GM12878 (cell line): ENCODE data around the gene RAB3IL1. TPM values are rescaled to one million over a fixed set of nuclear protein-coding genes. Genes with fewer than 3 reads are reported as not detected.

Experiments
- IKZF1 ChIP-seq: fragments of 450-650 bp; conservative IDR thresholded peaks from 2 replicates; pipeline ENCODE4 v1.6.1; 2017; ENCODE audit warnings: antibody characterized with exemption, mild to moderate bottlenecking
- MTA3 ChIP-seq: IDR thresholded peaks from 2 replicates; pipeline ENCODE4 v1.6.1; 2012; ENCODE audit warnings: low read length, inconsistent platforms, borderline replicate concordance
- NFYA ChIP-seq: IDR thresholded peaks from 2 replicates; pipeline ENCODE4 v1.6.1; 2011; ENCODE audit warnings: low read depth, mild to moderate bottlenecking, low read length, improper control_type of control experiment, borderline replicate concordance
- NFYB ChIP-seq: IDR thresholded peaks from 2 replicates; pipeline ENCODE4 v1.6.1; 2011; ENCODE audit warnings: low read depth, mild to moderate bottlenecking, low read length, improper control_type of control experiment, moderate library complexity; ENCODE audit not compliant: insufficient read depth
- NR2C1 ChIP-seq: fragments of 450-650 bp; IDR thresholded peaks from 2 replicates; pipeline ENCODE4 v1.6.1; 2017; ENCODE audit warnings: antibody characterized with exemption, mild to moderate bottlenecking, moderate library complexity
- SMARCA5 ChIP-seq: fragments of 450-650 bp; IDR thresholded peaks from 2 replicates; pipeline ENCODE4 v1.6.1; 2017; ENCODE audit warnings: mild to moderate bottlenecking
- SPI1 ChIP-seq: IDR thresholded peaks from 2 replicates; pipeline ENCODE4 v1.6.1; 2011; ENCODE audit warnings: low read depth, mild to moderate bottlenecking, low read length, moderate library complexity, borderline replicate concordance; ENCODE audit not compliant: insufficient read depth
- SUZ12 ChIP-seq: fragments of 200-600 bp; sonication (generic); IDR thresholded peaks from one replicate; pipeline ENCODE4 v1.6.1; 2018; ENCODE audit warnings: antibody characterized with exemption, mild to moderate bottlenecking; ENCODE audit not compliant: unreplicated experiment
- ZBTB11 ChIP-seq: fragments of 450-650 bp; formaldehyde crosslinking; IDR thresholded peaks from 2 replicates; pipeline ENCODE4 v1.5.0; 2022; ENCODE audit warnings: mild to moderate bottlenecking, missing genetic modification characterization
- ZSCAN29 ChIP-seq: fragments of 450-650 bp; IDR thresholded peaks from 2 replicates; pipeline ENCODE4 v1.6.1; 2017; ENCODE audit warnings: mild to moderate bottlenecking, moderate library complexity
- polyA plus RNA-seq, 11 experiments: library from polyadenylated mRNA; depleted of rRNA in 4 of 11; unstranded in 6 of 11; stranded (reverse) in 5 of 11; fragments of >200 nt; fragmentation: Nextera tagmentation in 4 of 11; fragmentation: Illumina TruSeq in 1 of 11; extraction: Ambion mirVana in 4 of 11; extraction: Trizol in 1 of 11; gene quantifications; 1 replicate in 1 of 11; 2 replicates in 10 of 11; pipeline versions ENCODE4 v1.2.1 to v1.2.3, GENCODE V29; 2011 to 2016; ENCODE audit warnings: inconsistent platforms in 2 of 11, missing spikeins in 2 of 11, low read depth in 1 of 11
- total RNA-seq, 4 experiments: library from RNA; depleted of rRNA in 3 of 4; stranded (reverse); fragments of >200 nt in 3 of 4; fragmentation: Illumina TruSeq in 1 of 4; extraction: Trizol in 1 of 4; gene quantifications; 2 replicates each; pipeline versions ENCODE4 v1.2.1 to v1.2.3, GENCODE V29; 2013 to 2021
- TF ChIP-seq, protein P1 (sequence below): IDR thresholded peaks from 2 replicates; pipeline ENCODE4 v1.6.1; 2011; ENCODE audit warnings: borderline replicate concordance, low read depth, mild to moderate bottlenecking, moderate library complexity, low read length; ENCODE audit not compliant: insufficient read depth, poor library complexity, severe bottlenecking
- TF ChIP-seq, protein P2 (sequence below): fragments of 450-650 bp; IDR thresholded peaks from 2 replicates; pipeline ENCODE4 v1.6.1; 2017; ENCODE audit warnings: low read depth, mild to moderate bottlenecking, moderate library complexity

The RAB3IL1 gene
- total and polyA plus RNA-seq, 10 of the 15 experiments (the other 5 are each of a cell fraction or from before 2014, with no cell fraction given) = 0.04 TPM; not detected in 9

DNA sequence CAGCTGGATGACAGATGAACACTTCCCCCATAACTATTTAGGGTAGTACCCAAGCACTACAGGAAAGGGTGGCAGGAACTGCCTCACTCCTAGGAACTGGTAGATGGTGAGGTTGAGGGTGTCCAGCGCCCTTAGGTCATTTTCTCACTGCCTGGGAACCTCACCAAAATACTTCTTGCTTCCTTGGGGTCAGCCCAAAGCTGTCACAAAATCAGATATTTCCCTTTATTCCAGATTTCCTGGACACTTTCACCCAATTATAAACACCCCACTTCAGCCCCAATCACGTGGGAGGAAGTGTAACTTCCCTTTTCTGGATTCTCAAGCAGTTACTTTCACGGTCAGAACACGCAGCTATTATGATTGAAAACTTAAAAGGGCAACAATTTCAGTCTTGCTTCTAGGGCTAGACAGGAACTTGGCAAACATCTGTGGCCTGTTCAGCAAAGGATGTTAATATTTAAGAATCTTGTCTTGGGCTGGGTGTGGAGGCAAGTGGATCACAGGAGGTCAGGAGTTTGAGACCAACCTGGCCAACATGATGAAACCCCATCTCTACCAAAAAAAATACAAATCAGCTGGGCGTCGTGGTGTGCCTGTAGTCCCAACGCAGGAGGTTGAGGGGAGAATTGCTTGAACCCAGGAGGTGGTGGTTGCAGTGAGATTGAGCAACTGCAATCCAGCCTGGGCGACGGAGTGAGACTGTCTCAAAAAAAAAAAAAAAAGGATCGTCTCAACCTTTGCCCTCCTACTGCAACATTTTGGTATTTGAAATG, 46.1 kb upstream of the RAB3IL1 start (continued):
- TF ChIP-seq, protein P1, sequence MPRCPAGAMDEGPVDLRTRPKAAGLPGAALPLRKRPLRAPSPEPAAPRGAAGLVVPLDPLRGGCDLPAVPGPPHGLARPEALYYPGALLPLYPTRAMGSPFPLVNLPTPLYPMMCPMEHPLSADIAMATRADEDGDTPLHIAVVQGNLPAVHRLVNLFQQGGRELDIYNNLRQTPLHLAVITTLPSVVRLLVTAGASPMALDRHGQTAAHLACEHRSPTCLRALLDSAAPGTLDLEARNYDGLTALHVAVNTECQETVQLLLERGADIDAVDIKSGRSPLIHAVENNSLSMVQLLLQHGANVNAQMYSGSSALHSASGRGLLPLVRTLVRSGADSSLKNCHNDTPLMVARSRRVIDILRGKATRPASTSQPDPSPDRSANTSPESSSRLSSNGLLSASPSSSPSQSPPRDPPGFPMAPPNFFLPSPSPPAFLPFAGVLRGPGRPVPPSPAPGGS = no peak
- TF ChIP-seq SUZ12 (no peak), NFYA (no peak), SPI1 (peak; percentile 76), IKZF1 (peak; percentile 85), ZBTB11 (CRISPR knock-in tag) (no peak), NFYB (no peak), SMARCA5 (no peak), ZSCAN29 (no peak), NR2C1 (no peak), MTA3 (peak; percentile 97)
- TF ChIP-seq, protein P2, sequence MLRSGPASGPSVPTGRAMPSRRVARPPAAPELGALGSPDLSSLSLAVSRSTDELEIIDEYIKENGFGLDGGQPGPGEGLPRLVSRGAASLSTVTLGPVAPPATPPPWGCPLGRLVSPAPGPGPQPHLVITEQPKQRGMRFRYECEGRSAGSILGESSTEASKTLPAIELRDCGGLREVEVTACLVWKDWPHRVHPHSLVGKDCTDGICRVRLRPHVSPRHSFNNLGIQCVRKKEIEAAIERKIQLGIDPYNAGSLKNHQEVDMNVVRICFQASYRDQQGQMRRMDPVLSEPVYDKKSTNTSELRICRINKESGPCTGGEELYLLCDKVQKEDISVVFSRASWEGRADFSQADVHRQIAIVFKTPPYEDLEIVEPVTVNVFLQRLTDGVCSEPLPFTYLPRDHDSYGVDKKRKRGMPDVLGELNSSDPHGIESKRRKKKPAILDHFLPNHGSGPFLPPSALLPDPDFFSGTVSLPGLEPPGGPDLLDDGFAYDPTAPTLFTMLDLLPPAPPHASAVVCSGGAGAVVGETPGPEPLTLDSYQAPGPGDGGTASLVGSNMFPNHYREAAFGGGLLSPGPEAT = peak; percentile 73
